CD4-positive, alpha-beta T cell treated with Interleukin-6 at 100 ng/mL for 8 hours (primary cell): ENCODE measurements around the gene ACSM2B.
"Not testable (repeated sequence)": the region's sequence is repeated elsewhere in the genome, so short reads cannot be mapped to it uniquely, and the experiment has no call there.

Experiments used
- DNase-seq: peaks from one replicate; pipeline ENCODE4 v3.0.0-alpha.2; 2020; ENCODE audit warnings: mixed read lengths, low spot score

Gene ACSM2B

DNA sequence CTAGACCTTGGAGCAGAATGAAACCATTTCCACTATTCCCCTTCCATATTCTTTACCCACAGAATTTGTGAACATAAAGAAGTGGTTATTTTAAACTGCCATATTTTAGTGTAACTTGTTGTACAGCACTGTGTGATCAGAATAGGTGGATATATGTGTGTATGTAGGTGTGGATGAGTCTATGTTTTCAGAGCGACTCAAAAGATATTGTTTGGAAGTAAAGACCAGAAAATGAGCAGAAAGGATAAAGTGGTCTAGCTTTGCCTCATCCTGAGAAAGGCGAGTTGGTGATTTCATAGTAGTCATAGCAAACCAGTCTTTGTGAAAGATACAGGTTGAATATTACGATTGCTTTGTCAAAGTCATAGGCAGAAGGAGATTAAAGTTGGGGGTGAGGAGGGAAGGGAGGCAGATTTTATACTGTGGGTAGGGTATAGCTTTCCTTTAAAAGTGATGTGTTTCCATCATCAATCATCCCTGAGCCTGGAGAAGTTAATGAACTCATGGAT, 43.8 kb downstream of the ACSM2B start:
- DNase-seq, result not testable (repeated sequence)

DNA sequence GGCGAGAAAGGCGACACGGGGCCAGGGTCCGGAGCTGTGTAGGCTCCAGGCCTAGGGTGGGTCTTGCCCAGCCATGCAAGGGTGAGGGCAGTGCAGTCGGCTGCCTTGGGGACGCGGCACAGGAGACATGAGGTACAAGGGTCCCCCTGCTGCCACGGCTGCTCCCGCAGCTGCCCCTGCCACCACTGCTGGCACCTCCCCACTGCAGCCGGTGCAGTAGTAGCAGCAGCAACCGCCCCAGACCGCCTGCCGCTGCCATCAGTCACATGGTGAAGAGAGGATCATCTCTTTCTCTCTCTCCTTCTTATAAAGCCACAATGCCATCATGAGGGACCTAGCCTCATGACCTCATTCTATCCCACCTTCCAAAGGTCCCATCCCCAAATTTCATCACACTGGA, 44.4 kb downstream of the ACSM2B start:
- DNase-seq, result not testable (repeated sequence)

DNA sequence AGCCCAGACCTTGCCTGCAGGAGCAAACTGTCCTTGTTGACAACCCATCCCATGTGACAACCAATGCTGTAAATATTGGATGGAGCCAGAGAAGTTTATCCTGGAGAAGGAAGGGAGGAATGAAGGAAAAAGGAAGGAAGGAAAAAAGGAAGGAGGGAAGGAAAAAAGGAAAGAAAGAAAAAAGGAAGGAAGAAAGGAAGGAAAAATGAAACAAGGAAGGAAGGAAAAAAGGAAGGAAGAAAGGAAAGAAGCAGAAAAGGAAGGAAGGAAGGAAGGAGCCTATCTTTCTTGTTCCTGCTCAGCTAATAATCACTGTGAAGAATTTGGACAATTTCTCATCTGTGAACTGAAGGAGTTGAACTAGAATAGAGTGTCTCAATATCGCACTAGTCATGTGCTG, 56.1 kb downstream of the ACSM2B start:
- DNase-seq, result no peak

DNA sequence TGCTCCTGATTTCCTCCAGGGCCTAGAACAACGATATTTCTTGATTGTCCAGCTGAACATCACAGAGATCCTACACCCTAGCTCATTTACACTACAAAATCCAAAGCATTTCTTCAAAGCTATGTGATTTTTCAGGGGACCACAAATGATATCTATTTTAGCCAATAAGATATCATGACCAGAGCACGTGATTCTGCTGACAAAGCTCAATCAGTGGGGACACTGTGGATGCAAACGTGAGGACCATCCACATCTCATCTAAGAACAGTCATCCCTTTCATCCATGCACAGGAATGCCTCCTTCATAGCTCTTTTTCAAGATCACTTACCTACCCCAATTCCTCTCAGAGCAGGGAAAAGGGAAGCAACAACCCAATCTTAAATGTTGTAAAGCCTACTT, 56.9 kb downstream of the ACSM2B start:
- DNase-seq, result no peak

DNA sequence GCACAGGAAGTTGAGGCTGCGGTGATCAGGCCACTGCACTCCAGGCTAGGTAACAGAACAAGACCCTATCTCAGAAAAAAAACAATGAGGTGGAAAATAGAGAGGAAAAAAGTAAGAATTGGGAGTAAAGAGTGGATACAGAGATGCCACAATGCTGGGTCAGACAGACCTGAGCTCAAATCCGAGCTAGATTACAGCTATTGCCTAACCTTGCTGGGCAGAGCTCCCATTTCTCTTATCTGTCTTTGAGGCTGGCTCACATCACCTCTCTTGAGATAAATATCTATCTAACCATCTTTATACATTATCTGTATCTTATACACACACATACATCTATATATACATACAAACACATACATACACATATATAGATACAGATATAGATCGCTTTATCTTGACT, 59.0 kb downstream of the ACSM2B start:
- no peak for DNase-seq

DNA sequence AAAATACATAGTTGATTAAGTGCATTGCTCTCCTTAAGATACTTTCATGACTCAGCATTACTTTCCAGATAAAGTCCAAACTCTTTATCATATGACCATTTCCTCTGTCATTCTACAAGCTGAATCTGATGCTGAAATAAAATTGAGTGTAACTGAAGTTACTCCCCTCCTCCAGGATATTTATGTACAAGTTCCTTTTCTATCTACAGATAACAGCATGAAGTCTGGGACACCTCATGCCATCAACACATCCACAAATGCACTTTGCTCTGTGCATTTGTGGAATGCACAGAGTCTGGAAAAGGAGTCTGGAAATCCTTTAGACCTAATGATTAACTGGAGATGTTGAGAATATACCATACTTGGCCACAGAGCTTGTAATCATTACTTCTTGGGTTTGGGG, 60.5 kb downstream of the ACSM2B start:
- no peak for DNase-seq

DNA sequence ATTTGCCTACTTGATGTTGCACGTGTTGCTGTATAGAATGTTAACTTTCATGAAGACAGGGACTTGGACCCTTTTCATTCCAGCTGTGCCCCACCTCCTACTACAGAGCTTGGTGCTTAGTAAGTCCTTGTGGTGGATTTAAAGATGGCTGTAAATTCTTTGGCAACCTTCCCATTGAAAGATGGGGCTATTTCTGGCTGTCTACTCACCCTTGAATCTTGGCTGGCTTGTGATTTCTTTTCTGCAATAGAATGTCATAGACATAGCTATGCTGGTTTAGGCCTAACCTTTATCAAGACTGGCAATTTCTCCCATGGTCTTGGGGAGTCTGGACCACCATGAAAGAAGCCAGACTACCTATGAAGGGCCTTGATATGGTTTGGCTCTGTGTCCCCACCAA, 65.8 kb downstream of the ACSM2B start:
- no peak for DNase-seq

DNA sequence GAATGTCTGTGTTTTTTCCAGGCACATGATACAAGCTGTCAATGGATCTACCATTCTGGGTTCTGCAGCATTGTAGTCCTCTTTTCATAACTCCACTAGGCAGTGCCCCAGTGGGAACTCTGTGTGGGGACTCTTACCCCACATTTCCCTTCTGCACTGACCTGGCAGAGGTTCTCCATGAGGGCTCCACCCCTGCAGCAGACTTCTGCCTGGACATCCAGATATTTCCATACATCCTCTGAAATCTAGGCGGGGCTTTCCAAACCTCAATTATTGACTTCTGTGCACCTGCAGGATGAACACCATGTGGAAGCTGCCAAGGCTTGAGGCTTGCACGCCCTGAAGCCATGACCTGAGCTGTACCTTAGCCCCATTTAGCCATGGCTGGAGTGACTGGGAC, 68.9 kb downstream of the ACSM2B start:
- no peak for DNase-seq

DNA sequence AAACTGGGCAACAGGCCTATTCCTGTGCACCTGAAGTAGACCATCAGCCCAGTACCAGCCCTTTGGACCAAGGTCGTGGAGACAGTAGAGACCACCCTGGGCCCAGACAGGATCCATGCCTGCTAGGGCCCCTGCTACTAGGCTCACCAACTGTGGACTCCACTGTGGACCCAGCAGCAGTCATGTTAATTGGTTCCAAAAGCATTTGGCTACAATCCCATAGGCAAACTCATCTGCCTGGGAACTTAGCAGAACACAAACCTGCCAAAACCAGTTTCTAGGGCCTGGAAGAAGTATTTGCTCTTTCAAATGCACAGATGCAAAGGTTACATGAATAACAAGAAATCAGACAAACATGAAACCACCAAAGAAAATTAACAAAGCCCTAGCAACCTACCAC, 71.7 kb downstream of the ACSM2B start:
- DNase-seq, result no peak

DNA sequence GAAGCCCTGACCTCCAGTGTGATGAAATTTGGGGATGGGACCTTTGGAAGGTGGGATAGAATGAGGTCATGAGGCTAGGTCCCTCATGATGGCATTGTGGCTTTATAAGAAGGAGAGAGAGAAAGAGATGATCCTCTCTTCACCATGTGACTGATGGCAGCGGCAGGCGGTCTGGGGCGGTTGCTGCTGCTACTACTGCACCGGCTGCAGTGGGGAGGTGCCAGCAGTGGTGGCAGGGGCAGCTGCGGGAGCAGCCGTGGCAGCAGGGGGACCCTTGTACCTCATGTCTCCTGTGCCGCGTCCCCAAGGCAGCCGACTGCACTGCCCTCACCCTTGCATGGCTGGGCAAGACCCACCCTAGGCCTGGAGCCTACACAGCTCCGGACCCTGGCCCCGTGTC, 84.7 kb downstream of the ACSM2B start:
- DNase-seq, result not testable (repeated sequence)

DNA sequence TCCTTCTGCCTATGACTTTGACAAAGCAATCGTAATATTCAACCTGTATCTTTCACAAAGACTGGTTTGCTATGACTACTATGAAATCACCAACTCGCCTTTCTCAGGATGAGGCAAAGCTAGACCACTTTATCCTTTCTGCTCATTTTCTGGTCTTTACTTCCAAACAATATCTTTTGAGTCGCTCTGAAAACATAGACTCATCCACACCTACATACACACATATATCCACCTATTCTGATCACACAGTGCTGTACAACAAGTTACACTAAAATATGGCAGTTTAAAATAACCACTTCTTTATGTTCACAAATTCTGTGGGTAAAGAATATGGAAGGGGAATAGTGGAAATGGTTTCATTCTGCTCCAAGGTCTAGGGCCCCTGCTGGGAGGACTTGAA, 85.2 kb downstream of the ACSM2B start:
- DNase-seq, result not testable (repeated sequence)
